ENCODE measurements around the gene PPP1R12A.

PPP1R12A gene

DNA sequence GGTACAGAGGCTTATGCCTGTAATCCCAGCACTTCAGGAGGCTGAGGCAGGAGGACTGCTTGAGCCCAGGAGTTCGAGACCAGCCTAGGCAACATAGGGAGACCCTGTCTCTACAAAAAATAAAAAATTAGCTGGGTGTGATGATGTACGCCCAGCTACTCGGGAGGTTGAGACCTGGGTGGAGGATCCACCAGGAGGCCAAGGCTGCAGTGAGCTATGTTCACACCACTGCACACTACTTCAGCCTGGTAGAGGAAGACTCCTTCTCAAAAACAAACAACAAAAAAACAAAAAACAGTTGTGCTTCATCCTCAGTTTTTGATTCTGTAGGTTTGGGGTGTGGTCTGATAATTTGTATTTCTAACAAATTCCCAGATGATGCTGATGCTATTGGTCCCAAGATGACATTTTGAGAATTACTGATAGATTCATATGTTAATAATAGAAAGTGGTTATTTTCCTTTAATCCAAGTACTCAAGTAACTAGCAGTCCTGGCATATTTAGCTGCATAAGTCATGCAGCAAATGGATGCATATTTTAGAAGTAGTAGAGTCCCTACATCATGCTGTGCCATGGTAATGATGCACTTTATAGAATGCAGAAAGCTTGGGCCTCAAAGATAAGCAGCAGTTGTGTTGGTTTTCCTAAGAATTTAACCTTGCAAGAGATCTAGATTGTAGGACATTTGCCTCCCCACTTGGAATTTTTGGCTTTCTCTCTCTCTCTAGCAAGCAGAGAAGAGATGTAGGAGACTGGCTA lies 168.0 kb downstream of the PPP1R12A start:
- DNase-seq (ENCODE audit: low spot score), result no peak
- TF ChIP-seq, protein P1, sequence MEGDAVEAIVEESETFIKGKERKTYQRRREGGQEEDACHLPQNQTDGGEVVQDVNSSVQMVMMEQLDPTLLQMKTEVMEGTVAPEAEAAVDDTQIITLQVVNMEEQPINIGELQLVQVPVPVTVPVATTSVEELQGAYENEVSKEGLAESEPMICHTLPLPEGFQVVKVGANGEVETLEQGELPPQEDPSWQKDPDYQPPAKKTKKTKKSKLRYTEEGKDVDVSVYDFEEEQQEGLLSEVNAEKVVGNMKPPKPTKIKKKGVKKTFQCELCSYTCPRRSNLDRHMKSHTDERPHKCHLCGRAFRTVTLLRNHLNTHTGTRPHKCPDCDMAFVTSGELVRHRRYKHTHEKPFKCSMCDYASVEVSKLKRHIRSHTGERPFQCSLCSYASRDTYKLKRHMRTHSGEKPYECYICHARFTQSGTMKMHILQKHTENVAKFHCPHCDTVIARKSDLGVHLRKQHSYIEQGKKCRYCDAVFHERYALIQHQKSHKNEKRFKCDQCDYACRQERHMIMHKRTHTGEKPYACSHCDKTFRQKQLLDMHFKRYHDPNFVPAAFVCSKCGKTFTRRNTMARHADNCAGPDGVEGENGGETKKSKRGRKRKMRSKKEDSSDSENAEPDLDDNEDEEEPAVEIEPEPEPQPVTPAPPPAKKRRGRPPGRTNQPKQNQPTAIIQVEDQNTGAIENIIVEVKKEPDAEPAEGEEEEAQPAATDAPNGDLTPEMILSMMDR (IDR thresholded peaks at IDR 0.05; ENCODE audit: extremely low read depth, missing control alignments), result no peak

DNA sequence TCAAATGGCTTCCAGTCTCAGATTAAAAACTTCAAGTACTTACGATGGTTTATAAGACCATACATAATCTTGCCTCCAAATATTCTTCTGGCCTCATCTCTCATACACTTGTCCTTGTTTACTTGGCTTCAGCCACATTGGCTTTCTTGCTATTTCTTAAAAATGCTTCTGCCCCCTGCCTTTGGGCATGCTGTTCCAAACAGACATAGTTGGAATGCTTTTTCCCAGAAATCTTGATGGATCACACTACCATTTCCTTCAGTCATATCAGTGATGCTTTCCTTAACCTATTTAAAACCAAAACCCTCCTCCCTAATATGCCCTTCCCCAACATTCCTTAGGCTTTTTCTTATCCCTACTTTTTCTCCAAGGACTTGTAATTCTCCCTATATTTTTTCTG lies 169.7 kb downstream of the PPP1R12A start:
- TF ChIP-seq, protein P1 (IDR thresholded peaks at IDR 0.05; ENCODE audit: extremely low read depth, missing control alignments), result no peak
- DNase-seq (ENCODE audit: low spot score), result no peak

- TF ChIP-seq, protein P1 (IDR thresholded peaks at IDR 0.05; ENCODE audit: extremely low read depth, missing control alignments), result no peak
- no peak for DNase-seq (ENCODE audit: low spot score)
Measured at GRCh38 chr12:79764641-79765040, 170.3 kb downstream of the PPP1R12A start.

DNA sequence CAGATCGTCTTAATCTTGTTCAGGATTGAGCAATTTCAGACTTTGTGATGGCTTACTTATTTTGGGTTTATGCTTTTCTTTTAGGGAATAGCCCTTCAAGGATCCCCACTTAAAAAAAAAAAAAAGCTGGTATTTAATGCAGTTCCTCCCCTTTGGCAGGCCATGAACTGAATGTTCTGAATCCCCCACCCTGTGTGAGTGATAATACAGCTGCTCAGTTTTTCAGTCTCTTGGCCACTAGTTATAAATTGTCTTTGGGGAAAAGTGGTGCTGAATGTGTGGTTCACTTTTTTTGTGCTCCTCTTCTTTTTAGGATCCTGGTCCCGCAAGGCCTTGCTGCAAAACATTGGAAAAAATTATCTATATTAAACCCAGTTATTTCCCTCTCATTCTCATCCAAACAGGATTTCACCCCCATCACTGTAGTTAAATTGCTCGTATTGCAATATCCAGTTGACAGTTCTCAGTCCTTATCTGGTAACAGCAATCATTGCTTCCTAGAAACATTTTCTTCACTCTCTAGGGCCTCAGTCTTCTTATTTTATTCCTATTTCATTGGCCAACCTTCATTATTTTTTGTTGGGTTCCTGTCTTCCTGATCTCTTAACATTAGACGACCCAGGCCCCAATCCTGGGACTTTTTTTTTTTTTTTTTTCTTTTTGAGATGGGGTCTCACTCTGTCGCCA lies 171.0 kb downstream of the PPP1R12A start:
- no peak for DNase-seq (ENCODE audit: low spot score)
- TF ChIP-seq, protein P1 (IDR thresholded peaks at IDR 0.05; ENCODE audit: extremely low read depth, missing control alignments), result no peak

DNA sequence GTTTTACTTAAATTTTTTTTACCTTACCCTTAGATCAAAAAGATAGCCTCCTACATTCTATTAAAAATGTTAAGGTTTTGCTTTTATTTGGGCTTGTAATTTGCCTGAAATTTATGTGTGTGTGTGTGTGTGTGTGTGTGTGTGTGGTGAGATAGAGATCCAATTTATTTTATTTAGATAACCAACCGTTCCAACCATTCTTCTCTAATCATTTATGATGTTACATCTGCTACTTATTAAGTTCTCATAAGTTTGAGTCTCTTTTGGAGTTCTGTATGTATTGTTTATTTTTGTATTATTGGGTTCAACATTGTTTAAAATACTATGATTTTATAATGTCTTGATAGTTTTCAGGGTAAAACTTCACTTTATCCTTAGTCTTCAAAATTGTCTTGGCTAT lies 173.6 kb downstream of the PPP1R12A start:
- no peak for DNase-seq (ENCODE audit: low spot score)
- TF ChIP-seq, protein P1 (IDR thresholded peaks at IDR 0.05; ENCODE audit: extremely low read depth, missing control alignments), result no peak

DNA sequence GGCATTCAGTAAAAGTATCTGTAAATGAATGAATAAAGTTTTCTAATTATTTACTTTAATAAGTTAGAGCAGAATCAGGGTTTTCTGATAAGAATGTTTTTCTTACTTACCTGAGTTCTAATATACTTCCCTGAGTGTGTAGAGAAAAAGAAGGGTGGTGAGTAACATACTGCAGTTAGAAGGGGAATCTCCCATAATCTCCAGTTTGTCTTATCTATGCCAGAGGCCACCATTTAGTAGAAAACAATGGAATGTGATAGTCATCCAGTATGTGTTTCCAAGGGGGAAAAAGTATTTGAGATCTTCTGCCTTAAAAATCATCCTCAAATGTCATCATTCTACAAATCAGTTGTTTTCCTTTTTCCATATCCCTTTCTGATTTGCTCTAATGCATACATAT lies 187.6 kb downstream of the PPP1R12A start:
- no peak for DNase-seq (ENCODE audit: low spot score)
- TF ChIP-seq, protein P1 (IDR thresholded peaks at IDR 0.05; ENCODE audit: extremely low read depth, missing control alignments), result no peak

Measured in GM20000 (cell line).